Endothelial cell of umbilical vein (primary cell): ENCODE measurements around the gene CD63. TPM values are rescaled to one million over a fixed set of nuclear protein-coding genes. Genes with fewer than 3 reads are reported as not detected.

ENCODE experiments used
- BruUV-seq: library from RNA; stranded (reverse); fragments of 400-500 nt; replicated peaks from 2 replicates; lab custom pipeline; 2021; lab: Mats Ljungman, UMichigan
- CTCF ChIA-PET: fragments of 300-600, 350-600 bp; sonication (Branson Sonifier 250); formaldehyde crosslinking; loops from one replicate; lab custom pipeline; 2021; ENCODE audit warnings: antibody characterized with exemption, inconsistent platforms; lab: Charles Lee
- POLR2A ChIA-PET: fragments of 300-600, 350-600 bp; sonication (Branson Sonifier 250); formaldehyde crosslinking; loops from one replicate; lab custom pipeline; 2021; ENCODE audit warnings: antibody characterized with exemption, inconsistent platforms; lab: Charles Lee
- DNase-seq: peaks from one replicate; pipeline ENCODE4 v3.0.0-alpha.2; 2011; ENCODE audit warnings: low read depth, low spot score
- FAIRE-seq: peaks from 2 replicates; lab custom pipeline; 2011; peaks lifted over from hg19 to GRCh38; lab: Jason Lieb, UNC
- H2AFZ ChIP-seq: 2 replicates; pipeline ENCODE4 v1.6.0; 2012; ENCODE audit warnings: low read depth, low read length, control low read depth, inconsistent platforms
- H3K27ac ChIP-seq: 2 replicates; pipeline ENCODE4 v1.5.1; 2011; ENCODE audit warnings: low read depth, mild to moderate bottlenecking, control low read depth, low read length, moderate library complexity; ENCODE audit not compliant: insufficient read depth
- H3K27me3 ChIP-seq, 2 experiments: 2 replicates each; pipeline versions ENCODE4 v1.6.0 to v1.6.1; 2011; ENCODE audit warnings: low read length in 2 of 2, mixed read lengths in 1 of 2; ENCODE audit not compliant: control insufficient read depth in 2 of 2, insufficient read depth in 2 of 2
- H3K36me3 ChIP-seq, 2 experiments: 2 replicates in 1 of 2; 3 replicates in 1 of 2; pipeline ENCODE4 v1.5.1; 2011; ENCODE audit warnings: low read length in 2 of 2, mild to moderate bottlenecking in 1 of 2, moderate library complexity in 1 of 2; ENCODE audit not compliant: control insufficient read depth in 2 of 2, insufficient read depth in 2 of 2; ENCODE audit errors: extremely low read depth in 1 of 2
- H3K4me1 ChIP-seq: 3 replicates; pipeline ENCODE4 v1.5.1; 2011; ENCODE audit warnings: mild to moderate bottlenecking, low read length; ENCODE audit not compliant: control insufficient read depth, insufficient read depth; ENCODE audit errors: extremely low read depth
- H3K4me2 ChIP-seq: 2 replicates; pipeline ENCODE4 v1.6.1; 2011; ENCODE audit warnings: low read length, control low read depth, mixed read lengths; ENCODE audit not compliant: insufficient read depth
- H3K4me3 ChIP-seq, 3 experiments: fragments of 200-600 bp in 1 of 3; sonication (generic), shearing (Covaris generic) in 1 of 3; replicated peaks in 1 of 3; 2 replicates each; pipeline ENCODE4 v1.5.1; 2011 to 2016; ENCODE audit warnings: control low read depth in 3 of 3, low read length in 3 of 3, mild to moderate bottlenecking in 2 of 3, inconsistent platforms in 1 of 3, low read depth in 1 of 3, moderate library complexity in 1 of 3; ENCODE audit not compliant: insufficient read depth in 1 of 3
- H3K79me2 ChIP-seq: 2 replicates; pipeline ENCODE4 v1.6.0; 2012; ENCODE audit warnings: low read length, inconsistent platforms; ENCODE audit not compliant: control insufficient read depth, insufficient read depth
- H3K9ac ChIP-seq: replicated peaks from 2 replicates; pipeline ENCODE3; 2011; ENCODE audit warnings: low read length, control low read depth; ENCODE audit not compliant: insufficient read depth; ENCODE audit errors: extremely low read depth
- H3K9me1 ChIP-seq: replicated peaks from 3 replicates; pipeline ENCODE4 v1.6.0; 2011; ENCODE audit warnings: mild to moderate bottlenecking, low read length; ENCODE audit not compliant: control insufficient read depth, insufficient read depth; ENCODE audit errors: extremely low read depth
- H3K9me3 ChIP-seq: replicated peaks from 2 replicates; pipeline ENCODE4 v1.5.1; 2012; ENCODE audit warnings: low read length, inconsistent platforms; ENCODE audit not compliant: control insufficient read depth, insufficient read depth
- H4K20me1 ChIP-seq: replicated peaks from 2 replicates; pipeline ENCODE3; 2011; ENCODE audit warnings: mild to moderate bottlenecking, low read length; ENCODE audit not compliant: control insufficient read depth, insufficient read depth; ENCODE audit errors: extremely low read depth
- EZH2 ChIP-seq: IDR thresholded peaks from 2 replicates; pipeline ENCODE4 v1.6.1; 2012; ENCODE audit warnings: borderline replicate concordance, low read depth, mild to moderate bottlenecking, moderate library complexity, low read length, inconsistent platforms; ENCODE audit not compliant: severe bottlenecking
- GATA2 ChIP-seq: IDR thresholded peaks from 2 replicates; pipeline ENCODE4 v1.7.0; 2011; ENCODE audit warnings: low read depth, mild to moderate bottlenecking, moderate library complexity, mixed read lengths, low read length; ENCODE audit not compliant: insufficient read length, insufficient read depth
- POLR2AphosphoS5 ChIP-seq: IDR thresholded peaks from 2 replicates; pipeline ENCODE4 v1.6.1; 2012; ENCODE audit warnings: low read depth, mild to moderate bottlenecking, control low read depth, low read length, moderate library complexity; ENCODE audit not compliant: insufficient read depth
- dilution Hi-C: fragments of 300-500 bp; cut with MboI; formaldehyde crosslinking; loops from one replicate; pipeline ENCODE4 v1.15.0; 2019; ENCODE audit warnings: low sequenced_read_pairs; ENCODE audit not compliant: extremely low pct_ligation_motif_present
- intact Hi-C: fragments of 100-400 bp; cut with micrococcal nuclease; formaldehyde crosslinking; loops from one replicate; pipeline ENCODE4 v1.10.0; 2022
- polyA plus RNA-seq, 4 experiments: library from polyadenylated mRNA; depleted of rRNA in 3 of 4; stranded (reverse) in 3 of 4; unstranded in 1 of 4; fragments of >200 nt; gene quantifications; 2 replicates each; pipeline versions ENCODE4 v1.2.1 to v1.2.3, GENCODE V29; 2011 to 2012; ENCODE audit warnings: missing spikeins in 1 of 4
- total RNA-seq: library from RNA; stranded (reverse); gene quantifications from 2 replicates; pipeline ENCODE4 v1.2.3, GENCODE V29; 2021
- TF ChIP-seq, protein P1 (sequence below), 2 donors: IDR thresholded peaks; 1 replicate in 1 of 2; 2 replicates in 1 of 2; pipeline ENCODE4 v1.5.1; 2011; ENCODE audit warnings: low read length in 2 of 2, mild to moderate bottlenecking in 2 of 2, moderate library complexity in 2 of 2, control low read depth in 1 of 2, inconsistent platforms in 1 of 2, low read depth in 1 of 2; ENCODE audit not compliant: insufficient read depth in 1 of 2; ENCODE audit errors: extremely low read depth in 1 of 2
- TF ChIP-seq, protein P2 (sequence below): IDR thresholded peaks from 2 replicates; pipeline ENCODE4 v1.6.1; 2011; ENCODE audit not compliant: insufficient read depth, insufficient read length

CD63 gene
- total and polyA plus RNA-seq, 2 donors (not counting 3 experiments of a cell fraction or from before 2014, with no cell fraction given), result 1,054 to 1,429 TPM

DNA sequence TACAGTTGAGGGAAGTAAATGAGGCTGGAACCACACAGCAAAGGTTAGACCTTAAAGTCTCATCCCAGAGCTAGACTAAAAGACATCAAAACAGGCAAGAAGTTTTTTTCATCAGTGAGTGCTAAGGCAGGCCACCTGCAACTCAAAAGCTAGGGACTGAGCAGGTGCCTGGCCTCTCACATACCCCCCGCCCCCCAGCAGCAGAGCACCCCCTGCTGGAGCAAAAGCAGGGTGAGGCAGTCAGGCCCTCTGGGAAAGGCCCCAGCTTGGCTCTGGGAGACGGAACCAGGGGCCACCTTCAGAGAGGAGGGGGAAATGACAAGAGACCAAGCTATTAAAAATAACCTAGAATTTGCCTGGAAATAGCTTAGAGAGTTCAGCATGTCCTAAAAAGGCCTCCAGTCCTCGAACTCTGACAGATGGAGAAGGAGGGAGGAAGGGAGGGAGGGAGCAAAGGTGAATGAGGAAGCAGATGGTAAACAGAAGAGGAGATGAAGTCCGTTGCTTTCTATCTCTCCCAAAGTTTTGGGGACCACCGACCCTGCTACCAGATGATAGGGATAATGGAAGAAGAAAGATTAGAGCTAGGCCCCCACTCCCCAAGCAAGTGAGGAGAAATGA lies 22.9 kb downstream of the CD63 start:
- DNase-seq (no peak), FAIRE-seq (no peak)
- H3K79me2 ChIP-seq, result no peaks in the 10 kb centered on the region
- BruUV-seq, result no TSS peak
- peaks cover 35 to 37% of the 10 kb centered on the region in 2 experiments for H3K27me3 ChIP-seq
- no peak overlapping the region for H3K4me2 ChIP-seq
- ChIA-PET POLR2A (no interaction called here), CTCF (interaction anchor here (0.6 to 2.0 kb wide), 6 partner anchors 12 to 62 kb away, joined by 3 to 8 read pairs (median 6); a partner anchor contains a TSS)
- no peaks in the 10 kb centered on the region for H3K9me3 ChIP-seq
- no peaks in the 10 kb centered on the region for H4K20me1 ChIP-seq
- no peak overlapping the region for H2AFZ ChIP-seq
- no peak overlapping the region for H3K9ac ChIP-seq
- dilution Hi-C loops (no loop called here), intact Hi-C loops (no loop called here)
- no peak overlapping the region for H3K4me3 ChIP-seq
- H3K9me1 ChIP-seq, result no peaks in the 10 kb centered on the region
- no peak overlapping the region for H3K27ac ChIP-seq
- no peaks in the 10 kb centered on the region for H3K36me3 ChIP-seq
- TF ChIP-seq POLR2AphosphoS5 (no peak), GATA2 (no peak), EZH2 (no peak)
- TF ChIP-seq, protein P1, sequence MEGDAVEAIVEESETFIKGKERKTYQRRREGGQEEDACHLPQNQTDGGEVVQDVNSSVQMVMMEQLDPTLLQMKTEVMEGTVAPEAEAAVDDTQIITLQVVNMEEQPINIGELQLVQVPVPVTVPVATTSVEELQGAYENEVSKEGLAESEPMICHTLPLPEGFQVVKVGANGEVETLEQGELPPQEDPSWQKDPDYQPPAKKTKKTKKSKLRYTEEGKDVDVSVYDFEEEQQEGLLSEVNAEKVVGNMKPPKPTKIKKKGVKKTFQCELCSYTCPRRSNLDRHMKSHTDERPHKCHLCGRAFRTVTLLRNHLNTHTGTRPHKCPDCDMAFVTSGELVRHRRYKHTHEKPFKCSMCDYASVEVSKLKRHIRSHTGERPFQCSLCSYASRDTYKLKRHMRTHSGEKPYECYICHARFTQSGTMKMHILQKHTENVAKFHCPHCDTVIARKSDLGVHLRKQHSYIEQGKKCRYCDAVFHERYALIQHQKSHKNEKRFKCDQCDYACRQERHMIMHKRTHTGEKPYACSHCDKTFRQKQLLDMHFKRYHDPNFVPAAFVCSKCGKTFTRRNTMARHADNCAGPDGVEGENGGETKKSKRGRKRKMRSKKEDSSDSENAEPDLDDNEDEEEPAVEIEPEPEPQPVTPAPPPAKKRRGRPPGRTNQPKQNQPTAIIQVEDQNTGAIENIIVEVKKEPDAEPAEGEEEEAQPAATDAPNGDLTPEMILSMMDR (IDR thresholded peaks at IDR 0.05; ENCODE audit: extremely low read depth in 1 of 2, insufficient read depth in 1 of 2, low read depth in 1 of 2, low read length in 2 of 2), result peak; percentile 18 to 31
- TF ChIP-seq, protein P2, sequence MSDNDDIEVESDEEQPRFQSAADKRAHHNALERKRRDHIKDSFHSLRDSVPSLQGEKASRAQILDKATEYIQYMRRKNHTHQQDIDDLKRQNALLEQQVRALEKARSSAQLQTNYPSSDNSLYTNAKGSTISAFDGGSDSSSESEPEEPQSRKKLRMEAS, result no peak
- H3K4me1 ChIP-seq, result no peaks in the 10 kb centered on the region
